ENCODE data around the gene LIN28B.

DNA sequence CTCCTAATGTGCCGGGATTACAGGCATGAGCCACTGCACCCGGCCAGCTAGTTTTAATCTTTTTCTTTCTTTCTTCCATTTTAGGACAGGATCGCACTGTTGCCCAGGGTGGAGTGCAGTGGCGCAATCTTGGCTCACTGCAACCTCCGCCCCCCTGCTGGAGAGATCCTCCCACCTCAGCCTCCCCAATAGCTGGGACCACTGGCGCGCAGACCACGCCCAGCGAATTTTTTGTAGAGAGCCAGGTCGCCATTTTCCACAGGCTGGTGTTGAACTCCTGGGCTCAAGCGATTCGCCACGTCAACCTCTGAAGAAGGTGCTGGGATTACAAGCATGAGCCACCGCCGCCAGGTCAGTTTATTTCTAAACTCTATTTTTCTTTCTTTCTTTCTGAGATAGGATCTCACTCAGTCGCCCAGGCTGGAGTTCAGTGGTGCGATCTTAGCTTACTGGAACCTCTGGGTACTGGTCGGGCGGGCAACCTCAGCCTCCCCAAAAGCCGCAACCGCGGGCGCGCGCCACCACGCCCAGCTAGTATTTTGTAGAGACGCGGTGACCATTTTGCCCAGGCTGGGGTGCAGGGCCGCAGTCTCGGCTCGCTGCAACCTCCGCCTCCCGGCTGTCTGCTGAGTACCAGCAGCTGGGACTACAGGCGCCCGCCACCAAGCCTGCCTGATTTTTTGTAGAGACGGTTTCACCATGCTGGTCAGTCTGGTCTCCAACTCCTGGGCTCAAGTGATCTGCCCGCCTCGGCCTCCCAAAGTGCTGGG is 20.0 kb upstream of the LIN28B start:
- TF ChIP-seq POLR2A (IDR thresholded peaks at IDR 0.05) = no peak
- TF ChIP-seq, protein P1, sequence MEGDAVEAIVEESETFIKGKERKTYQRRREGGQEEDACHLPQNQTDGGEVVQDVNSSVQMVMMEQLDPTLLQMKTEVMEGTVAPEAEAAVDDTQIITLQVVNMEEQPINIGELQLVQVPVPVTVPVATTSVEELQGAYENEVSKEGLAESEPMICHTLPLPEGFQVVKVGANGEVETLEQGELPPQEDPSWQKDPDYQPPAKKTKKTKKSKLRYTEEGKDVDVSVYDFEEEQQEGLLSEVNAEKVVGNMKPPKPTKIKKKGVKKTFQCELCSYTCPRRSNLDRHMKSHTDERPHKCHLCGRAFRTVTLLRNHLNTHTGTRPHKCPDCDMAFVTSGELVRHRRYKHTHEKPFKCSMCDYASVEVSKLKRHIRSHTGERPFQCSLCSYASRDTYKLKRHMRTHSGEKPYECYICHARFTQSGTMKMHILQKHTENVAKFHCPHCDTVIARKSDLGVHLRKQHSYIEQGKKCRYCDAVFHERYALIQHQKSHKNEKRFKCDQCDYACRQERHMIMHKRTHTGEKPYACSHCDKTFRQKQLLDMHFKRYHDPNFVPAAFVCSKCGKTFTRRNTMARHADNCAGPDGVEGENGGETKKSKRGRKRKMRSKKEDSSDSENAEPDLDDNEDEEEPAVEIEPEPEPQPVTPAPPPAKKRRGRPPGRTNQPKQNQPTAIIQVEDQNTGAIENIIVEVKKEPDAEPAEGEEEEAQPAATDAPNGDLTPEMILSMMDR (IDR thresholded peaks at IDR 0.05) = no peak
